NT2/D1 (cell line): Measurements from ENCODE around the gene SHISA6.

Source experiments
- DNase-seq: peaks from one replicate; pipeline ENCODE4 v3.0.0-alpha.2; 2011; ENCODE audit warnings: low read depth, low spot score
- H3K27me3 ChIP-seq: 2 replicates; pipeline ENCODE4 v1.6.0; 2011; ENCODE audit warnings: mild to moderate bottlenecking; ENCODE audit not compliant: insufficient read length, insufficient read depth
- H3K36me3 ChIP-seq: 2 replicates; pipeline ENCODE4 v1.6.1; 2011; ENCODE audit warnings: mild to moderate bottlenecking, low read length, mixed read lengths; ENCODE audit not compliant: insufficient read depth, insufficient read length
- H3K4me1 ChIP-seq: 2 replicates; pipeline ENCODE4 v1.5.1; 2011; ENCODE audit not compliant: insufficient read depth, insufficient read length
- H3K4me3 ChIP-seq: 2 replicates; pipeline ENCODE4 v1.5.1; 2011; ENCODE audit warnings: low read depth; ENCODE audit not compliant: insufficient read length
- H3K9ac ChIP-seq: 2 replicates; pipeline ENCODE4 v1.6.0; 2011; ENCODE audit warnings: low read depth; ENCODE audit not compliant: insufficient read length
- H3K9me3 ChIP-seq: 2 replicates; pipeline ENCODE4 v1.5.1; 2011; ENCODE audit warnings: mild to moderate bottlenecking, low read length; ENCODE audit not compliant: insufficient read depth
- SUZ12 ChIP-seq: IDR thresholded peaks from 2 replicates; pipeline ENCODE4 v1.6.1; 2011; ENCODE audit not compliant: insufficient read length, insufficient read depth; ENCODE audit errors: extremely low read depth
- YY1 ChIP-seq: IDR thresholded peaks from 2 replicates; pipeline ENCODE4 v1.6.1; 2011; ENCODE audit not compliant: insufficient read length, insufficient read depth
- ZNF274 ChIP-seq: IDR thresholded peaks from 2 replicates; pipeline ENCODE4 v1.6.1; 2011; ENCODE audit warnings: mild to moderate bottlenecking, low read depth, low read length

SHISA6 gene

GRCh38 chr17:11610999-11611566 is 370.1 kb downstream of the SHISA6 start:
- no peaks in the 10 kb centered on the region for H3K4me1 ChIP-seq
- no peaks in the 10 kb centered on the region for H3K36me3 ChIP-seq
- no peak overlapping the region for H3K4me3 ChIP-seq
- H3K9ac ChIP-seq: no peak overlapping the region
- H3K9me3 ChIP-seq: no peaks in the 10 kb centered on the region
- DNase-seq: no peak
- TF ChIP-seq ZNF274 (no peak), SUZ12 (no peak), YY1 (no peak)
- no peaks in the 10 kb centered on the region for H3K27me3 ChIP-seq

DNA sequence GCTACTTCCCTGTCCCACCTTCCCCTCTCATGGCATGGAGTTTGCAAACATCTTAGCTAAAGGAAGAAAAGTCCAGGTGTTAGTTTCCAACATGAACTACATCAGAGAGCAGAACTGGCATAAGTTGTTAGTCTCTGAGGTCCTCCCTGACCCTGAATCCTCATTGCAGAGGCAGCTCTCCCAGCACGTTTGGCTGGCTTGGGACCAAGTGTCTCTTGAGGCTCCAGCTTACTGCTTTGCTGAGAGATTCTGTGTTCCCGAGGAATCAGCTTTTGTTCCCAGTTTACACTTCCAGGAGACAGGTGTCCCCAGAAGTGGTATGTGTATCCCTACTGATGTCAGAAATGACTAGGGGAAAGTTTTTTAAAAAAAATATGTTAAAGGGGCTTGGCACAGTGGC is 371.9 kb downstream of the SHISA6 start:
- no peak overlapping the region for H3K4me3 ChIP-seq
- H3K36me3 ChIP-seq: no peaks in the 10 kb centered on the region
- TF ChIP-seq SUZ12: no peak
- TF ChIP-seq YY1: no peak
- TF ChIP-seq ZNF274: no peak
- no peaks in the 10 kb centered on the region for H3K4me1 ChIP-seq
- no peaks in the 10 kb centered on the region for H3K9me3 ChIP-seq
- no peak overlapping the region for H3K9ac ChIP-seq
- DNase-seq: no peak
- H3K27me3 ChIP-seq: no peaks in the 10 kb centered on the region
